BE2C (cell line): ENCODE measurements around the gene SSUH2.

Source experiments
- DNase-seq: peaks from one replicate; pipeline ENCODE4 v3.0.0-alpha.2; 2020
- H3K27me3 ChIP-seq: fragments of 250-450 bp; sonication (Bioruptor Pico); 2 replicates; pipeline ENCODE4 v1.5.1; 2020; ENCODE audit warnings: mild to moderate bottlenecking
- H3K36me3 ChIP-seq: fragments of 250-450 bp; sonication (Bioruptor Pico); 2 replicates; pipeline ENCODE4 v1.5.1; 2020; ENCODE audit warnings: mild to moderate bottlenecking
- H3K4me1 ChIP-seq: fragments of 250-450 bp; sonication (Bioruptor Pico); 2 replicates; pipeline ENCODE4 v1.5.1; 2020
- H3K4me3 ChIP-seq: 2 replicates; pipeline ENCODE4 v1.5.1; 2011; ENCODE audit warnings: low read depth, low read length
- H3K9me3 ChIP-seq: fragments of 250-450 bp; sonication (Bioruptor Pico); 2 replicates; pipeline ENCODE4 v1.5.1; 2020
- TF ChIP-seq, protein P1 (sequence below): IDR thresholded peaks from 2 replicates; pipeline ENCODE4 v1.5.1; 2012; ENCODE audit warnings: mild to moderate bottlenecking, low read depth, low read length

SSUH2 gene

DNA sequence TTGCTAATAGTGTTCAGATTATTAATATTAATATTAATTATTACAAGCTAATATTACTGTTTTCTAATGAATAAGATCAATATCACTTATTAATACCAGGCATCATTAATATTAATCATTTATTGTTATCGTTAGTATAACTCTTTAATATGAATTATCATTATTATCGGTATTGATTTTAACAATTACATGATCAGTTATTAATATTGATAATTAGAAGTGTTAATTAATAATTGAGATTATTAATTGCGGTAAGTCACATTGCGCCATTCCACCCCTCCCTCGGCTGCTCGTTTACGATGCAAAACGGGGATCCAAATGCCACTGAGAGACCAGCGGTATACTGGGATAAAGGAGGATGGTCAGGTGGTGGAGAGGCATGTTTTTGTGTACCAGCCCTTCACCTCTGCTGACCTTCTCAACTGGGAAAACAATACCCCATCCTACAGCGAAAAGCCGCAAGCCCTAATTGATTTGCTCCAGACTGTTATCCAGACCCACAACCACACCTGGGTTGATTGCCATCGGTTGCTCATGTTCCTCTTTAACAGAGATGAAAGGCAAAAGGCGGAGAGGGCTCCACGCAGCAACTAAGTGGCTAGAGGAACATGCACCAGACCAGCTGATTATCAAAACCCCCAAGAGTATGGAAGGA, 28.6 kb upstream of the SSUH2 start:
- no peaks in the 10 kb centered on the region for H3K9me3 ChIP-seq
- no peaks in the 10 kb centered on the region for H3K4me1 ChIP-seq
- TF ChIP-seq, protein P1, sequence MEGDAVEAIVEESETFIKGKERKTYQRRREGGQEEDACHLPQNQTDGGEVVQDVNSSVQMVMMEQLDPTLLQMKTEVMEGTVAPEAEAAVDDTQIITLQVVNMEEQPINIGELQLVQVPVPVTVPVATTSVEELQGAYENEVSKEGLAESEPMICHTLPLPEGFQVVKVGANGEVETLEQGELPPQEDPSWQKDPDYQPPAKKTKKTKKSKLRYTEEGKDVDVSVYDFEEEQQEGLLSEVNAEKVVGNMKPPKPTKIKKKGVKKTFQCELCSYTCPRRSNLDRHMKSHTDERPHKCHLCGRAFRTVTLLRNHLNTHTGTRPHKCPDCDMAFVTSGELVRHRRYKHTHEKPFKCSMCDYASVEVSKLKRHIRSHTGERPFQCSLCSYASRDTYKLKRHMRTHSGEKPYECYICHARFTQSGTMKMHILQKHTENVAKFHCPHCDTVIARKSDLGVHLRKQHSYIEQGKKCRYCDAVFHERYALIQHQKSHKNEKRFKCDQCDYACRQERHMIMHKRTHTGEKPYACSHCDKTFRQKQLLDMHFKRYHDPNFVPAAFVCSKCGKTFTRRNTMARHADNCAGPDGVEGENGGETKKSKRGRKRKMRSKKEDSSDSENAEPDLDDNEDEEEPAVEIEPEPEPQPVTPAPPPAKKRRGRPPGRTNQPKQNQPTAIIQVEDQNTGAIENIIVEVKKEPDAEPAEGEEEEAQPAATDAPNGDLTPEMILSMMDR: no peak
- DNase-seq: no peak
- no peaks in the 10 kb centered on the region for H3K27me3 ChIP-seq
- H3K36me3 ChIP-seq: no peaks in the 10 kb centered on the region
- no peak overlapping the region for H3K4me3 ChIP-seq

DNA sequence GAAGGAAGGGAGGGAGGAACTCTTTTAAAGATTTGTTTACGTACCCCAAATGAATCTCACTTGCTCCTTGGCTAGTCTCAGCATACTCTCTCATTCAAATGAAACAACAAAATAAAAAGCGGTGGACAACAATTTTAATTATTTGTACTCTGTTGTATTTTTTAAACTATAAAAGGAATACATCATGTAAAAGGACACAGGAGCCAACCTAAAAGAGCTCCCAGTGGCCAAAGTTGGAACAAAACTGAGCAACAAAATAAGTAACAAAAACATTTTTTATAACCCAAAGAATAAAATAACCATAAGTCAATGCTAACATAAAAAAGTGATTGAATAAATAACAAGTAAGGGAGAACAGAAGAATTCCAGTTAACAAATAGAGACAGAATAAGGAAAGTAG, 24.4 kb upstream of the SSUH2 start:
- H3K27me3 ChIP-seq: no peaks in the 10 kb centered on the region
- no peaks in the 10 kb centered on the region for H3K4me1 ChIP-seq
- no peaks in the 10 kb centered on the region for H3K36me3 ChIP-seq
- no peak for DNase-seq
- H3K4me3 ChIP-seq: no peak overlapping the region
- TF ChIP-seq, protein P1: no peak
- H3K9me3 ChIP-seq: no peaks in the 10 kb centered on the region

DNA sequence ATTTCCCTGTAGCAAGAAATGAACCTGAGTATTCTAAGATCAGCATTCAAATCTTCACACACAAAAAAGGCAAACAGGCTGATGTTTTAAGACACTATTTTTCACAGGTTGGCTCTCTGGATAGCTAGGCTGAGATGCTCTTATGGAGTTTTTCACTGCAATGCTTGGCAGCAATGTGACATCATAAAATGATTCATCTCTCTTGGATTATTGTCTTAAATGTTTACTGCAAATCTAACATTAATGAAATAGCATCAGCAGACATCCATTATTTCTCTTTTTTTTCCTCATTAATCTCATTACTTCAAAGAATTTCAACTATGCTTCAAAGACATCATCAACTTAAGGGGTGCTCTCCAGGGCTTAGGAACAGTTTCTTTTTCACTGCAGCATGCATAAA, 23.6 kb upstream of the SSUH2 start:
- TF ChIP-seq, protein P1: no peak
- Histone ChIP-seq H3K27me3 (no peaks in the 10 kb centered on the region), H3K4me1 (no peaks in the 10 kb centered on the region), H3K36me3 (no peaks in the 10 kb centered on the region), H3K4me3 (no peak overlapping the region), H3K9me3 (no peaks in the 10 kb centered on the region)
- no peak for DNase-seq

DNA sequence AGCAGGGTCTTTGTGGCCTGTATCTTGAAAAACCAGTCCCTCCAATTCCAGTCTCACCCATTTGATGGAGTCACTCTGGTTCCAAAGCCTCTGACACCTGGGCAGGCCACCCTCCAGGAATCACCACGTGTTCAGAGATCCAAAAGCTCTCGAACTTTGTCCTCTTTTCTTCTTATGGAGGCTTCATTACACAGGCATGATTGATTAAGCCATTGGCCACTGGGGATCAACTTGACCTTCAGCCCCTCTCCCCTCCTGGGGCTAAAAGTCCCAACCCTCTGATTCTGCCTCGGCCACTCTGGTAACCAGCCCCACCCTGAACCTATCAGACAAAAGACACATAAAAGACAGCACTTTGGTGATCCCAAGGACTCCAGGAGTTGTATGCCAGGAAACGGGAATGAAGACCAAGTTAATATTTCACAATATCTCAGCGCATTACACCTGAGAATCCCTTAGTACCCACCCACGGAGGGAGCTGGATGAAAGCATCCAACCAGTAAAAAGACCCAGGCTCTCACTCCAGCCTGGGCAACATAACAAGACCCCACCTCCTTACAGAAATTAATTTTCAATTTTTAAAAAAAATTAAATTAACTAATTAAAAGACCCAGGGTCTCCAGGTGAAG, 23.0 kb upstream of the SSUH2 start:
- Histone ChIP-seq H3K4me1 (no peaks in the 10 kb centered on the region), H3K9me3 (no peaks in the 10 kb centered on the region)

DNA sequence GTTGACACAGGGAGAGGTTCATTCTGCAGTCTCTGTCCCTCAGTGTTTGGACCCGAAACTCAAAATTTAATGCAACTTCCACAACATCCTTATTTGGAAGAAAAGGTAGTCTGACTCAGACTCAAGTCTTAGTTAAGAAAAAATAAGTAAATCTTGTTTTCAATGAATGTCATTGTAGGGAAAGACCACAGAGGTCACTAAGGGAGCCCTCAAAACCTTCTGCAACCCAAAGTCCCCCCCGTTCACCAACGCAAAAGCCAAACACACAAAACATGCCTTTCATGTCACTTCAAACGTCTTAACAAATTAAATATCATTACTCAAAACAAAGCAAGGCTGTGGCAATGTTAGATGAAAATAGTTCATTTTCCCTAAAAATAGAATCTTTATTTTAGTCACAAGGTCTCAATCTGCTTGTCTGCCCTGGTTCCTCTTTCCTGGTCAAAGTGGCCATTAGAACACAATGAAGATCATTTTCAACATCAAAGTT, 20.9 kb upstream of the SSUH2 start:
- H3K4me1 ChIP-seq: no peaks in the 10 kb centered on the region; the same call in 1 of the 2 replicates
- H3K9me3 ChIP-seq: no peaks in the 10 kb centered on the region
- no peak overlapping the region for H3K4me3 ChIP-seq
- no peaks in the 10 kb centered on the region for H3K36me3 ChIP-seq
- TF ChIP-seq, protein P1: no peak
- no peak for DNase-seq
- no peaks in the 10 kb centered on the region for H3K27me3 ChIP-seq

More for the DNA sequence above, 23.0 kb upstream of the SSUH2 start:
- no peaks in the 10 kb centered on the region for H3K27me3 ChIP-seq
- DNase-seq: no peak
- no peak overlapping the region for H3K4me3 ChIP-seq
- TF ChIP-seq, protein P1: no peak
- no peaks in the 10 kb centered on the region for H3K36me3 ChIP-seq
